ENCODE measurements around the gene AP4M1. TPM values are rescaled to one million over a fixed set of nuclear protein-coding genes. Genes with fewer than 3 reads are reported as not detected.

Gene AP4M1
- total RNA-seq, 2 experiments from 2014 or later, result 25.0 to 33.8 TPM

DNA sequence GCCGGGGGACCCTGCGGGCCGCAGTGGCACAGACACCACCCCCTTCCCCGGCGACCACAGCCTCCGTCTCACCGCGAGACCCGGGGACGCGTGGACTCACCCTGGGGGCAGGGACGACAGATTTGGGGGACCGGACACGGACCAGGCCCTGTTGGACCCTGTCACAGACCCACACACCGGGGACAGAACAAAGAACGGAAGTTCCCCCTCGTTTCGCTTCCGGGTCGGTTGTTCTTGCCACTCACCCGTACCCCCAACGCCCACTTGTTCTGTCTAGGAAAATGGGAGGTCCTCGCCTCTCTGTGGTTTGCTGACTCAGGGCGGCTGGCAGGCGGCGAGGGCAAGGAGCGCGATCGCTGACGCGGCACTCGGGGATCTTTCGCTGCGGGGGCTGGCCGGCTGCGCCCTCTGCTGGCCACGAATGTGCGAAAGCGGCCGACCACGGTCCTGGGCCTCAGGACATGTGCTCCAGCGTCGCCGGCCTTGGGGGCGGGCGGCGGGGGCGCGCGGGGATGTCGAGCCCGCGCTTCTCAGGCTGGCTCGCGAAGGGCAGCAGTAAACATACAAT lies 19.8 kb upstream of the AP4M1 start, which contains the start of gene ZNF3:
TSS of gene ZNF3 (minus strand) at position 189 of the 568 bp plus-strand sequence. CDS start 4,366 bp downstream, outside the sequence.
- Histone ChIP-seq H3K4me3 (ENCODE audit: low read depth, low read length, poor library complexity, severe bottlenecking) (peak within 1 kb of the TSS; percentile 73), H3K27ac (ENCODE audit: low read depth, low read length, poor library complexity, severe bottlenecking) (peak within 1 kb of the TSS; percentile 64), H3K4me1 (ENCODE audit: insufficient read depth, low read length, poor library complexity, severe bottlenecking) (peaks cover 22% of the 10 kb centered on the region), H3K79me2 (ENCODE audit: insufficient read depth, low read depth, low read length) (peaks cover 11% of the 10 kb centered on the region; the same call in 1 of the 2 replicates), H4K20me1 (ENCODE audit: insufficient read depth, low read length) (no peaks in the 10 kb centered on the region), H3K9me3 (ENCODE audit: low read length) (no peaks in the 10 kb centered on the region), H3K9me2 (ENCODE audit: insufficient read depth, low read length) (no peaks in the 10 kb centered on the region), H3K4me2 (ENCODE audit: low read length) (peak within 1 kb of the TSS; percentile 80), H3K36me3 (ENCODE audit: insufficient read depth, low read length) (peaks cover 10% of the 10 kb centered on the region; the same call in 1 of the 2 replicates), H2AFZ (ENCODE audit: low read length) (peak within 1 kb of the TSS; percentile 90)
- peak; percentile 97 for DNase-seq (ENCODE audit: low spot score)
- intact Hi-C loops (cut with micrococcal nuclease; ENCODE audit: unreplicated experiment), result loop anchor here (1.0 to 10.0 kb wide), 4 partner anchors 32 to 803 kb away; partner anchors contain the start of genes MBLAC1, UFSP1 and ZSCAN21
- ChIA-PET CTCF (ENCODE audit: unreplicated experiment) (no interaction called here), POLR2A (interaction anchor here (0.6 to 1.2 kb wide), 5 partner anchors 16 to 145 kb away, joined by 3 to 5 read pairs (median 4); partner anchors contain the start of gene ZSCAN21)
- no TSS peak for BruUV-seq (replicated peaks)
- TF ChIP-seq, protein P1, sequence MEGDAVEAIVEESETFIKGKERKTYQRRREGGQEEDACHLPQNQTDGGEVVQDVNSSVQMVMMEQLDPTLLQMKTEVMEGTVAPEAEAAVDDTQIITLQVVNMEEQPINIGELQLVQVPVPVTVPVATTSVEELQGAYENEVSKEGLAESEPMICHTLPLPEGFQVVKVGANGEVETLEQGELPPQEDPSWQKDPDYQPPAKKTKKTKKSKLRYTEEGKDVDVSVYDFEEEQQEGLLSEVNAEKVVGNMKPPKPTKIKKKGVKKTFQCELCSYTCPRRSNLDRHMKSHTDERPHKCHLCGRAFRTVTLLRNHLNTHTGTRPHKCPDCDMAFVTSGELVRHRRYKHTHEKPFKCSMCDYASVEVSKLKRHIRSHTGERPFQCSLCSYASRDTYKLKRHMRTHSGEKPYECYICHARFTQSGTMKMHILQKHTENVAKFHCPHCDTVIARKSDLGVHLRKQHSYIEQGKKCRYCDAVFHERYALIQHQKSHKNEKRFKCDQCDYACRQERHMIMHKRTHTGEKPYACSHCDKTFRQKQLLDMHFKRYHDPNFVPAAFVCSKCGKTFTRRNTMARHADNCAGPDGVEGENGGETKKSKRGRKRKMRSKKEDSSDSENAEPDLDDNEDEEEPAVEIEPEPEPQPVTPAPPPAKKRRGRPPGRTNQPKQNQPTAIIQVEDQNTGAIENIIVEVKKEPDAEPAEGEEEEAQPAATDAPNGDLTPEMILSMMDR (conservative IDR thresholded peaks at IDR 0.05; ENCODE audit: low read length), result peak; percentile 96
- no peak for TF ChIP-seq EZH2phosphoT487 (IDR thresholded peaks at IDR 0.05; ENCODE audit: borderline replicate concordance, low read depth, low read length)

- peaks cover 24% of the 10 kb centered on the region for H3K4me1 ChIP-seq (ENCODE audit: insufficient read depth, low read length, poor library complexity, severe bottlenecking)
- no peaks in the 10 kb centered on the region for H3K9me3 ChIP-seq (ENCODE audit: low read length)
- peak overlapping the region; percentile 80 for H3K4me2 ChIP-seq (ENCODE audit: low read length)
- TF ChIP-seq, protein P1 (conservative IDR thresholded peaks at IDR 0.05; ENCODE audit: low read length), result no peak
- TF ChIP-seq EZH2phosphoT487 (IDR thresholded peaks at IDR 0.05; ENCODE audit: borderline replicate concordance, low read depth, low read length), result no peak
- peaks cover 13% of the 10 kb centered on the region; the same call in 1 of the 2 replicates for H3K79me2 ChIP-seq (ENCODE audit: insufficient read depth, low read depth, low read length)
- BruUV-seq (replicated peaks), result no TSS peak
- POLR2A ChIA-PET, result interaction anchor here (0.6 to 1.2 kb wide), 11 partner anchors 8 to 397 kb away, joined by 3 to 5 read pairs (median 3); partner anchors contain the start of genes MBLAC1, TRIM4 and ZSCAN21
- H3K36me3 ChIP-seq (ENCODE audit: insufficient read depth, low read length), result peaks cover 5% of the 10 kb centered on the region; the same call in 1 of the 2 replicates
- intact Hi-C loops (cut with micrococcal nuclease; ENCODE audit: unreplicated experiment), result loop anchor here (5.0 to 10.0 kb wide), 2 partner anchors 44 to 802 kb away; partner anchors contain the start of genes MBLAC1 and UFSP1
- peak overlapping the region; percentile 90 for H2AFZ ChIP-seq (ENCODE audit: low read length)
- no peak for DNase-seq (ENCODE audit: low spot score)
- H3K27ac ChIP-seq (ENCODE audit: low read depth, low read length, poor library complexity, severe bottlenecking), result peak overlapping the region; percentile 64
- peak overlapping the region; percentile 73 for H3K4me3 ChIP-seq (ENCODE audit: low read depth, low read length, poor library complexity, severe bottlenecking)
- no peaks in the 10 kb centered on the region for H3K9me2 ChIP-seq (ENCODE audit: insufficient read depth, low read length)
- CTCF ChIA-PET (ENCODE audit: unreplicated experiment), result interaction anchor here (0.5 to 1.0 kb wide), 5 partner anchors 19 to 346 kb away, joined by 3 to 5 read pairs (median 4); partner anchors contain the start of gene AP4M1
- no peaks in the 10 kb centered on the region for H4K20me1 ChIP-seq (ENCODE audit: insufficient read depth, low read length)
These were observed 18.5 kb upstream of the AP4M1 start for GRCh38 chr7:100082978-100083377.

All from OCI-LY7 (cell line).